Ammon's horn (tissue), 1 donor: Measurements from ENCODE around the gene GFI1B.
"Not testable (repeated sequence)": the region's sequence is repeated elsewhere in the genome, so short reads cannot be mapped to it uniquely, and the experiment has no call there.

Source experiments
- DNase-seq: peaks from one replicate; pipeline ENCODE4 v3.0.0-alpha.2; 2016; ENCODE audit warnings: low spot score

GFI1B gene

GRCh38 chr9:132969783-132970182 lies 8.7 kb upstream of the GFI1B start:
- no peak for DNase-seq

- DNase-seq = no peak
These were observed 8.0 kb upstream of the GFI1B start for GRCh38 chr9:132970324-132971062.

- no peak for DNase-seq
These were observed 5.3 kb upstream of the GFI1B start for GRCh38 chr9:132973166-132973565.

- no peak for DNase-seq
These were observed 4.8 kb upstream of the GFI1B start for GRCh38 chr9:132973713-132974112.

GRCh38 chr9:132975961-132976360 lies 2.5 kb upstream of the GFI1B start:
- DNase-seq = no peak

GRCh38 chr9:132976571-132976970 lies 1.9 kb upstream of the GFI1B start:
- DNase-seq = no peak

GRCh38 chr9:132978112-132978450 lies 413 bp upstream of the GFI1B start:
- no peak for DNase-seq

GRCh38 chr9:132980157-132980556 lies 1.7 kb downstream of the GFI1B start:
- no peak for DNase-seq

GRCh38 chr9:132982458-132982857 lies 4.0 kb downstream of the GFI1B start:
- no peak for DNase-seq

GRCh38 chr9:132983491-132984201 lies 5.2 kb downstream of the GFI1B start:
- no peak for DNase-seq

- DNase-seq = no peak
These were observed 5.9 kb downstream of the GFI1B start for GRCh38 chr9:132984202-132985070.

GRCh38 chr9:132985071-132985350 lies 6.5 kb downstream of the GFI1B start:
- DNase-seq = no peak

- no peak for DNase-seq
These were observed 7.0 kb downstream of the GFI1B start for GRCh38 chr9:132985489-132985888.

- no peak for DNase-seq
These were observed 7.6 kb downstream of the GFI1B start for GRCh38 chr9:132986114-132986513.

- no peak for DNase-seq
These were observed 8.4 kb downstream of the GFI1B start for GRCh38 chr9:132986640-132987620.

GRCh38 chr9:132988244-132989013 lies 9.9 kb downstream of the GFI1B start:
- DNase-seq = no peak

- DNase-seq = no peak
These were observed 10.5 kb downstream of the GFI1B start for GRCh38 chr9:132989014-132989310.

- no peak for DNase-seq
These were observed 11.0 kb downstream of the GFI1B start for GRCh38 chr9:132989414-132989996.

- DNase-seq = not testable (repeated sequence)
These were observed 11.6 kb downstream of the GFI1B start for GRCh38 chr9:132989998-132990557.

GRCh38 chr9:132990781-132991180 lies 12.3 kb downstream of the GFI1B start:
- no peak for DNase-seq
